Left hindlimb (tissue), 1 donor: Measurements from ENCODE around the gene CLIC6.
A peak's percentile ranks its signal among the peaks of the same experiment; 100 is the strongest.
"Not testable (repeated sequence)": the region's sequence is repeated elsewhere in the genome, so short reads cannot be mapped to it uniquely, and the experiment has no call there.

Experiments used
- DNase-seq: peaks from one replicate; pipeline ENCODE4 v3.0.0-alpha.2; 2018

CLIC6 gene

GRCh38 chr21:34695434-34695833, 26.6 kb downstream of the CLIC6 start:
- no peak for DNase-seq

DNA sequence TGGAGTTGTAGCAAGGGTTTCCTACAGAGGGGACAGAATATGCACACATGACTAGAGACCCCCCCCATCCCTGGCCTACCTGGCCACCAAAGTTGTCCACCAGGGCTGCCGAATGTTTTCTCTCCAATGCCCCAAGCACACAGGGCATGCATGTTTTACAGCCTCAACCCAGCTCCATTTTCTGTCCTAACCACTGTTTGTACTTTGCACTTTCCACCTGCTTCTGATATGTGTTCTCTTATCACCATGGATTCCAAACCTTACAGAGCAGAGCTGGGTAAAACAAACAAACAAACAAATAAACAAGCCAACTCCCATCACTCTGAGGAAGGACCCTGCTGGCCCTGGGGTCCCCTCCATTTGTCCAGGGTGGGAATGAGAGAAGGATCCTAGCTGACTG, 27.3 kb downstream of the CLIC6 start:
- DNase-seq: no peak

- no peak for DNase-seq
Measured at GRCh38 chr21:34697826-34698225, 29.0 kb downstream of the CLIC6 start.

- no peak for DNase-seq
Measured at GRCh38 chr21:34698270-34699015, 29.6 kb downstream of the CLIC6 start.

DNA sequence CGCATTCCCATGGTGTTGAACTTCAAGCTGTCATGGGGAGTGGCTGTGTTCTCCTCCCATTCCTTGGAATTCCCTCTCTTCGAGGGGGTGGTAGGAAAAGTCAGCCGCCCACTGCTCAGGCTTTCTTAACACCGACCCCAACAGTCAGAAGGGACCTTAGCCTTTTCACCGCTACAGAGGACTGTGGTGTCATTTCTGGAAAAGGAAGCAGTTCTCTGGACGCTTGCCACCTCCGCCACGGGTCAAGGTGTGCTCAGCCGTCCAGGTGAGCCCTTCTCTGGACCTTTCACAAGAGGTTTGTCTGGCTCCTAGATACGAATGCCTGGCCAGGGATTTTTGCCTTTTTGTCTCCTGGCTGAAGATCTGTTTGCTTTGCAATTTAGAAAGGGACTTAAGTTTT, 31.8 kb downstream of the CLIC6 start:
- DNase-seq: no peak

DNA sequence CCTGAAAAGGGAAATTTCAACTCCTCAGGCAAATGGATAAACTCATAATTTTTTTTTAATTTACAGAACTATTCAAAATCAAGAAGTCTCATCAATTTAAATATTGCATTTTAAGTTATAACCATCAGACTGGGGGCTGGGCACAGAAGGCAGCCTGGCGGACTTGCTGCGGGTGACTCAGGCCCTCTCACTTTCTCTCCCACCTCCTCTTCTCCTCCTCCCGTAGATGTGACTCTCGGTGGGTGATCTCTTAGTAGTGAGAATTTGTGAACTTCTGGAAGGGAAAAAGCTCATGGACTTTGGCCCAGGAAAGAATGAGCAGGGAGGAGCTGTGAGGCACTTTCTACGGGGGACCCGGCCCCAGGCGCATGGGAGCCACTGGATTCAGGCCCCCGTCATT, 32.9 kb downstream of the CLIC6 start:
- DNase-seq: peak; percentile 41

- no peak for DNase-seq
Measured at GRCh38 chr21:34702341-34703170, 33.8 kb downstream of the CLIC6 start.

GRCh38 chr21:34703571-34703970, 34.8 kb downstream of the CLIC6 start:
- no peak for DNase-seq

GRCh38 chr21:34704119-34704518, 35.3 kb downstream of the CLIC6 start:
- DNase-seq: no peak

DNA sequence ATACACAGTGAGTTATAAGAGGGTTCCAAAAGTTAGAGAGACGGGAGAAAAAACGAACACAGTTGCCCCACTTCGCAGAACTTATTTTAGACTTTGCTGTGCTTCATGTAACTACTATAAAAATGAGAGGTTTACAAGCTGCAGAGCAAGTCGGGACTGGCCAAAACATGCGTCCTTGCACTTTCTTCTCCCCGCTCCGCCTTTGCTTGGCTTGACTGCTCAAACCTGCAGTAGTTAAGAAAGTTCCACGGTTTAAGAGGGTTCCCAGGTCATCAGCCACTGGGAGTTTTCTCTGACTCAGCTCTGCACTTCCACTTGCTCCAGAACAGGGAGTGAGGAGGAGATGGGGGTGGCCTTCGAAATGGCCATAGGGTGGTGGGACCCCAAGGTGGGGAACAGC, 36.2 kb downstream of the CLIC6 start:
- DNase-seq: no peak

DNA sequence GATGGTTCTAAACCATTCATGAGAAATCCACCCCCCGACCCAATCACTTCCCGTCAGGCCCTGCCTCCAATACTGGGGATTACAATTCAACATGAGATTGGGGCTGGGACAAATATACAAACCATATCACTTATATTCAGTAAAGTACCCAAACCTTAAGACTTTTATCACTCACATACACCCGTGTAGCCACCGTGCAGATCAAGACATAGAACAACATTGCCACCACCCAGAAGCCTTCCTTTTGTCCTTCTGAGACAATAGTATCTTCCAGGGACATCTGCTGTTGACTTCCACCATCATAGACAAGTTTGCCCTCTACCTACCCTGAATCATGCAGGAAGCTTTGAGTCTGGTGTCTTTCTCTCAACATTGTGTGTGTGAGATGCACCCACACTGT, 37.5 kb downstream of the CLIC6 start:
- no peak for DNase-seq

- no peak for DNase-seq
Measured at GRCh38 chr21:34707876-34708325, 39.1 kb downstream of the CLIC6 start.

GRCh38 chr21:34713621-34714020, 44.8 kb downstream of the CLIC6 start:
- DNase-seq: no peak

DNA sequence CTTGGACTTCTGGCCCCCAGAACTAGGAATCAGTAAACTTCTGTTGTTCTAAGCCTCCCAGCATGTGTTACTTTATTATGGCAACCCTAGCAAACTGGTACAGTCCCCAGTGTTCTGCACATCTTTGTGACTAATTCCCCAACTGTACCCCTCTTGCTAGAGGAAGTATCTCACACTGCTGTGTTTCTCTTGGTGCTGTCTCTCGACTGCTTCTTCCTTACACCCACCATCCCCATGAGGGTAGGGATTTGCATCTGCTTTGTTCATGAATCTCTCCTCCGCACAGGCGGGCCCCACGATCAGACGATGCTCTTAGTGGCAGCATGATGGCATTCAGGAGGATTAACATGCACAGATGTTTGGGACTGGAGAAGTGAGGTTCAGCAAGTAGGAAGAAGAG, 46.7 kb downstream of the CLIC6 start:
- no peak for DNase-seq

DNA sequence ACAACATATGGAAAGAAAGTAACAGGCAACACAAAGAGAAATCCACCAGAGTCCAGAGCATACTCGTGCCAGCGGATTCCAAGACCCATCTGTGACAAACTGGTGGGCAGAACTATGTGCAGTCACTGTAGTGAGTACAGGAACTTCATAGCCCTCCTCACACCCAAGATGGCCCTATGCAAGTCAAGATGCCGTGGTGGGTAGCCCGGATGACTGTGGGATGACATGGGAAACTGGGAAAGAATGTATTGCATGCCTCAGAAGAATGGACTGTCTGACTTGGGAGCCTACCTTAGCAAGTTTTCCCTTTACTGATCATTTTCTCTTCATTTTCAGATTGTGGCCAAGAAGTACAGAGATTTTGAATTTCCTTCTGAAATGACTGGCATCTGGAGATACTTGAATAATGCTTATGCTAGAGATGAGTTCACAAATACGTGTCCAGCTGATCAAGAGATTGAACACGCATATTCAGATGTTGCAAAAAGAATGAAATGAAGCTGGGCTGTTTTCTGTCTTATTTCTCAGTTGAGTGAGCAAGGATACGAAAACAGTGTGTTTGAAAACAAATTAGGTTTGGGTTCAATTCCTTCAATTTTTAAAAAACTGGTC, 47.3 kb downstream of the CLIC6 start:
- DNase-seq: no peak

- DNase-seq: not testable (repeated sequence)
Measured at GRCh38 chr21:34718529-34718928, 49.7 kb downstream of the CLIC6 start.

GRCh38 chr21:34722684-34723300, 54.0 kb downstream of the CLIC6 start:
- DNase-seq: no peak

DNA sequence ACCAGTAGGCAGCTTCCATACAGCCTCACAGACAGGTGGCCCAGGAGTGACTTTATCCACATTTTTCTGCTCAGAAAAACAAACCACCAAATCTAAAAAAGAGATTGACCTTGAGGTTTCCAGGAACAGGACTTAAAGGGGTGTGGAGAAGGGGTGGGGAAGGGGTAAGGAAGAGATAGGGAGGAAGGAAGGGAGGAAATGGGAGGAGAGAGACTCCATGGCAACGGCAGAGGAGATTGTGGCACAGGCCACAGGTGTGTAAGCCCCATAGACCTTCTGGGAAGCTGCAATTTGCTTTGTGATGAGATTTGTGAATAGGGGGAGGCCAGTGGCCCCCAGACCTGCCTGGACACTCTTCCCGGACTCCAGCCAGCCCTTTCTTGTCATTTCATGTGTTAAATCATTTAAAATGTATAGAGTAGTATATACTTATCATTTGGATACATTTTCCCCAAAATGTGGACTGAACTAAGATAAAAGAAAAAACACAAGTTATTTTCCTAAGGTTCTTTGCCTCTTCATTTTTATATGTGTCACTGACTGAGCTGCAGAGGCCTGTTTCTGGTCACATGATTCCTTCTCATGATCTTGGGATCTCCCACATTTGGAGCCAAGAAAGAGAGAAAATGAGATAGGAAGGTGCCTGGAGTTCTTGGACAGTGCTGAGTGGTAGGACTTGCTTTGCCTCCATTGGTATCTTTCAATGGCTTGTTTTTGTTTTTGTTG, 55.5 kb downstream of the CLIC6 start:
- DNase-seq: no peak

DNA sequence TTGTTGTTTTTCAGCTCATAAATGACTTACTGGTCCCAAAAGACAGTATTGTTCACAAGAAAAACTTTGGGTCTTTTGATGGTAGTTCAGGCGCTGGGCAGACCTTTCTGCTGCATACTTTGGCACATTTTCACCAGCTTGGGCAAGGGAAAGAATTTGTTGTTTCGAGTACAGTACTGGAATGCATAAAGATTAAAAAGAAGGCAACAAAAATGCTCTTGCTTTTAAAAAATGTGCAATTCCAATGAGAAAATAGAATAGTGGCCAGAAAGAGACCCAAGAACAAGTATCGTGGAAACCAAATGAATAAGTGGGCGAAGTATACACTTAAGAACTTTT, 56.0 kb downstream of the CLIC6 start:
- DNase-seq: no peak

DNA sequence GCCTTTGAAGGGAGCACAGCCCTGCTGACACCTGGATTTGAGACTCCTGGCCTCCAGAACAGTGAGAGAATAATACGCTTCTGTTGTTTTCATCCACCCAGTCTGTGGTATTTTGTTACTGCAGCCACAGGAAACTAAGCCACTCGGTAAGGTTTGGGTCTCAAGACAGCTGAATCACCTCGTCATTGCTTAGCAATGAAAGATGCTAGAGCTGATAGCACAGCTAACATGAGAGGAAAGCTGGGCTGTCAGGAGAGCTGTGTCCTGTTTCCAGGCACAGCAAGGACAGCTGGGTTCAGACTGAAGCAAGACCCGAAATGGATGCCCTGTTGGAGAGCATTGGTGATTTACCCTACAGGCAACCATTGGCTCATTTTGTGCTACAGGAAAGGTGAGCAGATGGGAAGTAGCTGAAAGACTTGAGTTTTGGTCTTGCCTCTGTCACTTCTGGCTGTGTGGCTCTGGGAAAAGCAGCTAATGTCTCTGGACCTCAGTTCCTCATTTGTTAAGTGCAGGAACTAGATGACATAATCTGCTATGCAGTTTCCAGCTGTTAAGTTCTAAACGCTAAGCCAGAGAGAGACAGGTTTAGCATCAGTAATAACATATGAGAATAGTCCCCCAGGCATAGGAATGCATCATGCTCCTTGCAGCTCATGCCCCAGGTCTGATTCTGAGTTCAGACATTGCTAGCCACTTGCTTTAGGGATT, 58.0 kb downstream of the CLIC6 start:
- DNase-seq: no peak

GRCh38 chr21:34728479-34728878, 59.7 kb downstream of the CLIC6 start:
- DNase-seq: no peak

DNA sequence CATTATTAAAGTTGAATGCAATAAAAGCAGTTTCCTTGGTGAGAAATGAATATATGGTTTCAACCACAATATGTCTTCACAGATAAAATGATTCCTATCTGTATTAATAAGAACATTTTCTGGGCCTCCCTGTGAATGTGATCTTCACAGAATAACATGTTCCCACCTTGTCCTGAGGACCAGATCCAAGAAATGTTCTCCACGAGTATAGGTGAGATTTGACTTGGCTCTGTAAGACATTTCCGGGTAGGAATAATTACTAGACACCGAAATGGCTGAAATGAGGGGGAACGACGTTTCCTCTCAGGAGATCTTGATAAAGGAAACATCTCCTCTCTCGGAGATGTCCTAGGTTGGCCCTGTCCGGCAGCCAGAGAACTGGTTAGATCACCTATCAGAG, 61.4 kb downstream of the CLIC6 start:
- no peak for DNase-seq
